GM18867 (cell line): ENCODE measurements around the gene RPRD1B.

Experiments used
- ATAC-seq: cut with Tn5 transposase; IDR thresholded peaks from one replicate; pipeline ENCODE4 v1.9.1; 2021; ENCODE audit warnings: mild to moderate bottlenecking, moderate library complexity; ENCODE audit not compliant: unreplicated experiment

Gene RPRD1B

DNA sequence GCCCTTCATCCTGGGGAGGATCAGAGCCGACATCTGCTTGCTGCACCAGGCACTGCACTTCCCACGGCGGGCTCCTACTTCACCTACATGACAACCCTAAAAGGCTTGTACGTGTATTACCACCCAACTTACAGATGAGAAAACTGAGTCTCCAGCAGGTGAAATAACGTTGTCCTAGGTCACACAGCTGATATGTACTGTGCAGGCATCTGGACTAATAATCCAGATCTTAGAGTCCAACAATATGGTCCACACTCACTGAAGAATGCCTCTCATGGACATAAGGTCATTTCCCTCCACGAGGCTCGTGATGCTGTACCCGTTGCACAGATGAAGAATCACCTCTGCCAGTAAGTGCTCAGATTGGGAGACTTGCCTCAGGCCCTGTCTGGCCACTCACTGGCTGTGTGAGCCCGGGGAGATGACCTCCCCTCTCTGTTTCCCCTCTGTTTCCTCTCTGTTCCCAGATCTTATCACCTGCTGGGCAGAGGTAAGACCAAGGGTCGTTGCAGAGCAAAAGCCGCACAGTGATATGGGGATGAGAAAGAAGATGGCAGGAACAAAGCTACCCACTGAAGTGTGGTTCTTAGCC lies 99.5 kb downstream of the RPRD1B start:
- no peak for ATAC-seq

DNA sequence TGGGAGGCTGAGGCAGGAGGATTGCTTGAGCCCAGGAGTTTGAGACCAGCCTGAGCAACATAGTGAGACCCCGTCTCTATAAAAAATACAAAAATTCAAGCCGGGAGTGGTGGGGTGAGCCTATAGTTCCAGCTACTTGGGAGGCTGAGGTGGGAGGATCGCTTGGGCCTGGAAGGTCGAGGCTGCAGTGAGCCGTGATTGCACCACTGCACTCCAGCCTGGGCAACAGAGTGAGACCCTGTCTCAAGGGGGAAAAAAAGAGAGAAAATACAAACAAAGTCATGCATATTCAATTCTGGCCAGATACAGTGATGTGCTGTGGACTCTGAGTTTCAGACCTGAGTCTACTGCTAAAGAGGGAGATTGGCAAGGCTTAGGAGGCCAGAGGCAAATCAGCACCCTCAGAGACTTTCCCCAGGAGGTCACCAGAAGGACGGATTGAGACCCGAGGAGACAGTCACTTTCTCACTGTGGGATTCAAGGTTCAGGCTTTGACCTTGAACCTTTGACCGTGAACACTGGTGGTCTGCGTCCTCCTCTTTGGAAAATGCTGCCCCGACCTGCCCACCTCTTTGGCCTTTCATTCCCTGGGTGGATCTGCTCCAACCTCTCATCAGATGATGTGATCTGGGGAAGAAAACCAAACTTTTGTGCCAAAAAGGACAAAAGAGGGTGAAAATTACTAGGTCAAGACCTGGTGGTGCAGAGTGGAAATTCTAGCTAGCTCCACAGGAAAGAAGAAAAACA lies 100.3 kb downstream of the RPRD1B start:
- no peak for ATAC-seq

GRCh38 chr20:38134427-38135270 lies 101.1 kb downstream of the RPRD1B start:
- ATAC-seq, result no peak

GRCh38 chr20:38135271-38135650 lies 101.7 kb downstream of the RPRD1B start:
- no peak for ATAC-seq

DNA sequence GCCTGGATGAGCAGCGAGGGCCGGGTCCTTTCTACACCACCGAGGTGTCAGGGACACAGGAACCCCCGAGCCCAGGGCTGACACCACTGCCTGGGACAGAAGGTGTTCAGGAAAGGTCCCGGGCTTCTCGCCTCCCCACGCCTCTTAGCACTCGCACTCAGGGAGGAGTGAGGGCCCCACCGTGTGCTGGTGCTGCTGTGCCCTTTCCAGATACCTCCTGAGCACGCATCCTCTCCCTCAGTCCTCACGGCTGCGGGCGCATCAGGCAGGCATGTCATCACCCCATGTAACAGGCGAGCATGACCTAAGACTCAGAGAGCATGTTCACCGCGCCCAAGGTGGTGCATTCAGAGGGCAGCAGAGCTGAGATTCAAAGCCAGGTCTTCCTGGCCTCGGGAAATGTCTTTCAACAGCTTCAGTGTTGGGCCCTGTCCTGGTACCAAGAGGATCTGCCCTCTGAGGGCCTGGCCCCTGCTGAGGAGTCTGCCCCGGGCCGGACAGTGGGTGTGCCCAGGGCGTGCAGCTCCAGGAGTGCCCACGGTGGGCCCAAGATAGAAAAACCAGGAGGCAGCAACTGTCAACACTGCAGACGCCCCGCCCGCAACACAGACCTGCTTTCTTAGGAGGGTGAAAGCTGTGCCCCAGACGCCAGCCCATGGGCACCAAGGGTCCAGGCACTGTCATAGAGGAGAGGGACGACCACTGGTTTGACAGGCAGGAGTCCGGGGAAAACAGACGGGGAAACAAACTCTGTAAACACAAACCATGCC lies 102.3 kb downstream of the RPRD1B start:
- ATAC-seq, result no peak

DNA sequence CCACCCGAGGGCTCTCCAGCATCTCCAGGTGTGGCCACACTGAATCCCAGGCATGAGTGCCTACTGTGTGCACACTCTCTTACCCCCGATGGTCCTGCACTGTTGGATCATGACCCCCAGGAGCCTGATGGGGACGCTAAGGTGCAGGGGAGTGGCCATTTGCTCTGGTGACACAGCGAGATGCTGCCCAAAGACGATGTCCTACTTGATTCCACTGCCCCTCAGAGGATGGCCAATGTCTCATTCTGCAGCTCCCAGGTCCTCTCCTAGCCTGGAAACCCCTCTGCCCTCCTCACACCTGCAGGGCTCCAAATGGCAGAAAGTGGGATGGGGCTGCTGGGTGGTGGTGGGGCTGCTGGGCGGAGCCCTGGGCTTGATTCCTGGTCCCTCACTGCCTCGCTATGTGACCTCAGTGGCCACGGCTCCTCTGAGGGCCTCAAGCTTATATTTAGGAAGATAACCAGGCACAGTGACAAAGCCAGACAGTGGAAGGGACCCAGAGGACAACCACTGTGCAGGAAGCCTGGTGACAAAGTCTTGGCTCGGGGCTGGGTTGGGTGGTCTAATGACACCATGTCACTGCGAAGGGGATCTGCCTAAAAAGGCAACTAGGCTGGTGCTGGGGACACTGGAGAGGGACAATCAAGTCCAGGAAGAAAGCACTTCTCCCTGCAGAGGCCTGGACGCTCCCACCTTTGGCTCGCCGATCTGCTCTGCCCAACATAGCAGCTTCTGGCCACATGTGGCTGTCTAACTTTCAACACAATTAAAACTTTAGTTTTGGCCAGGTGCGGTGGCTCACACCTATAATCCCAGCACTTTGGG lies 103.1 kb downstream of the RPRD1B start:
- ATAC-seq, result no peak

GRCh38 chr20:38137441-38138037 lies 104.0 kb downstream of the RPRD1B start:
- no peak for ATAC-seq

- ATAC-seq, result no peak
Measured at GRCh38 chr20:38138086-38138778, 104.7 kb downstream of the RPRD1B start.

DNA sequence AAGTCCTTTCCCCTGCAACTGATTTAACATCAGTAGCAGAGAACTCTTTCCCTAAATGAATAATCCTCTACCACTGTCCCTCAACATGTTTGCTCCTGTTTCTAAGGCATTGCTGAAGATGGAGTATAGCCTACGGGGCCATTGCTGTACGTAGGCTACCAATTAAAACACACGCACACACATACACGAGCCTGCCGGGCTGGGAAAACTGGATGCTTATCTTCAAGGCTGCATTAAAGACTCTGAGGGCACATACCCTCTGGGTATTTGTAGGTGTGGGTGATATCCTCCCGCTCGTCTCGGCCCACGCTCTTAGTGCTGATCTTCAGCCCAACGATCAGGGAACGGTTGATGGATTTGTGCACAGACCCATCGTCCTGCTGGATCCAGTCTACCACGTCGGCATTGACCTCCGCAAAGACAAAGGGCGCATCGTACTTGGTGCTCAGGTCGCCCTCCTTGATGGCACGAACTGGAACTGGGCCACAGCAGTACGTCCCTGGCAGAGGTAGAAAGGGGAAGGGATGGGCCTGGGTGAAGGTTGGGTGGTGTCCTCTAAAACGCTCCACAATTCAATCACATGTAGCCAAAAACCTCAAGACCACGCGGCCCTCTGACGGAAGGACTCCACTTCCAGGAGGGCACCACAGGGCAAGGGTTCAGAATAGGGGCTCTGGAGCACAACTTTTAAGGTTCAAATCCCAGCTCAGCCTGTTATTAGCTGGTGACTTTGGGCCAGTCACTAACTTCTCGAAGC lies 105.8 kb downstream of the RPRD1B start:
- no peak for ATAC-seq

DNA sequence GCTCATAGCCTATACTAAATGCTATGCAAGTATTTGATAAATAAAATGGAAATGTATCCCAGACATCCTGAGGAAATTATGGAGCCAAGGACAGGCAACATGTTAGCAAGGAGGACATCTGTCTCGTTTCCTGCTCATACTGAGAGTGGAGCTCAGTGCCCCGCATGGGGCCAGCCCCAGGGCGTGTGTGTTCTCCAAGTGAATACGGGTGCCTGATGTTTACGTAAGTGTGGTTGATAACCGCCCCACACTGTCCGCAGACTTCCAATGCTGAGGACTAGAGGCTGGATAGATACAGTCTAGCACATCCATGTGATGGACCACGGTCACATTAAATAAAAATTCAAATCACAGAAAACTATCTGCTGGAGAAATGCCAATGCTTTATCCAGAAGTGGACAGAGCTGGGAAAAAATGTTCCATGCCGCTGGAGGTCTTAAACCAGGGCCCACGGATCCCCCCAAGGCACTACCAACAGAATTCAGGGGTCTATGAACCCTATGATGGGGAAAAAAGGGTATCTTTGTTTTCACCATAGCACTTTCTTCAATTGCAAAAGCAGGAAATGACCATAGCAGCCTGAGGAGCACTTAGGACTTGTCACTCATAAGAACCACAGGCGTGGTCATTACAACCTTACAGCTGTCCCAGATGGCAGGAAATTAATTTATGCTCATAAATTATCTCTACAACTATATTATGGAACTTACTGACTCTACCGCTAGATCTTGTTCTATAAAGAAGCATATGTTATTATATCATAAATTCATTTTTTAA lies 106.6 kb downstream of the RPRD1B start:
- ATAC-seq, result no peak

DNA sequence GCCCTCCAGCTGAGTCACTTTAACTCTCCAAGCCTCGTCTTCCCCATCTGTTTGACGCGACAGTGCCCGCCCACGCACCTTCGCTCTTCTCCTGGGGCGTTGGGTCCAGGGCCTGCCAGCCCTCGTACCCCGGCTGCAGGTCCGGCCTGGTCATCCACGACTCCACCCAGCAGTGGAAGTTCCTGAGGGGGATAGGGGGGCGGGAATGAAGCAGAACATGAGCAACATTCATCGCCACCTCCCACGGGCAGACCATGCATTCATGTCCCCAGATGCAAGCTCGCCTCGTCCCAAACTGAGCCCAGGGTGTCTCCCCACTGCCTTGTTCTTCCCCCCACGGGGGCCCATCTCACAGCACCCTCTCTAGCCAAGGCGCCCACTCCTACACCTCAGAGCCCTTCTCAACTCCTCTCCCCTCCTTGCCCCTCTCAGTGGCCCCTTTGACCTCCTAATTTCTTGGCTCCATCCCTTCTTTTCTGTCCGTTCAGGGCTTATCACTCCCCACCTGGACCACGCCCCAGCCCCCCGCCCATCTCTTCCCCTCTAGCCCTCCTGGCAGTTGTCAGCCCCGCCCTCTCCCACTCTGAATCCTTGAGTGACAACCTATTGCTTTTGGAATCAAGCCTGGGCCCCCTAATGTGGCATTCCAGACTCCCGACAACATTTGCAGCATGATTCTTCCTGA lies 107.8 kb downstream of the RPRD1B start:
- ATAC-seq, result no peak
